Measurements from ENCODE around the gene ZP2. TPM values are rescaled to one million over a fixed set of nuclear protein-coding genes. Genes with fewer than 3 reads are reported as not detected.

The ZP2 gene
- polyA plus RNA-seq, 1 experiment, result not detected

- POLR2A ChIA-PET, result no interaction called here
Observed at GRCh38 chr16:21217121-21217520, 5.7 kb upstream of the ZP2 start.

GRCh38 chr16:21214086-21214485, 2.7 kb upstream of the ZP2 start:
- DNase-seq (ENCODE audit: low read depth), result no peak
- no peaks in the 10 kb centered on the region for H3K36me3 ChIP-seq (ENCODE audit: control insufficient read depth, insufficient read depth, low read length)
- no peak overlapping the region for H3K4me3 ChIP-seq (ENCODE audit: low read depth, low read length)
- CTCF ChIA-PET, result interaction anchor here (1.3 to 2.6 kb wide), 2 partner anchors 25 to 65 kb away, joined by 3 to 7 read pairs; no protein-coding TSS in a partner anchor
- H3K27me3 ChIP-seq (ENCODE audit: control insufficient read depth, insufficient read depth, low read length), result no peaks in the 10 kb centered on the region
- POLR2A ChIA-PET, result no interaction called here
- no peak for TF ChIP-seq CTCF (IDR thresholded peaks at IDR 0.05; ENCODE audit: insufficient read depth, low read depth, low read length)

More at GRCh38 chr16:21217121-21217520, 5.7 kb upstream of the ZP2 start:
- TF ChIP-seq CTCF (IDR thresholded peaks at IDR 0.05; ENCODE audit: insufficient read depth, low read depth, low read length), result no peak
- no peaks in the 10 kb centered on the region for H3K36me3 ChIP-seq (ENCODE audit: control insufficient read depth, insufficient read depth, low read length)
- H3K27me3 ChIP-seq (ENCODE audit: control insufficient read depth, insufficient read depth, low read length), result no peaks in the 10 kb centered on the region
- CTCF ChIA-PET, result no interaction called here
- no peak overlapping the region for H3K4me3 ChIP-seq (ENCODE audit: low read depth, low read length)
- no peak for DNase-seq (ENCODE audit: low read depth)

GRCh38 chr16:21208446-21209230, 2.7 kb downstream of the ZP2 start:
- no peak for DNase-seq (ENCODE audit: low read depth)
- TF ChIP-seq CTCF (IDR thresholded peaks at IDR 0.05; ENCODE audit: insufficient read depth, low read depth, low read length), result no peak
- Histone ChIP-seq H3K36me3 (ENCODE audit: control insufficient read depth, insufficient read depth, low read length) (no peaks in the 10 kb centered on the region), H3K27me3 (ENCODE audit: control insufficient read depth, insufficient read depth, low read length) (peaks cover 3% of the 10 kb centered on the region), H3K4me3 (ENCODE audit: low read depth, low read length) (no peak overlapping the region)
- CTCF ChIA-PET, result interaction anchor here (0.6 to 1.1 kb wide), 2 partner anchors 8 to 52 kb away, joined by 3 to 4 read pairs; no protein-coding TSS in a partner anchor
- POLR2A ChIA-PET, result no interaction called here

GRCh38 chr16:21206550-21206949, 4.8 kb downstream of the ZP2 start:
- CTCF ChIA-PET, result interaction anchor here (1.0 kb wide), 1 partner anchor 89 kb away, joined by 3 read pairs; no protein-coding TSS in a partner anchor

More at GRCh38 chr16:21206550-21206949, 4.8 kb downstream of the ZP2 start:
- Histone ChIP-seq H3K36me3 (ENCODE audit: control insufficient read depth, insufficient read depth, low read length) (no peaks in the 10 kb centered on the region), H3K27me3 (ENCODE audit: control insufficient read depth, insufficient read depth, low read length) (peaks cover 5% of the 10 kb centered on the region), H3K4me3 (ENCODE audit: low read depth, low read length) (no peak overlapping the region)
- no peak for DNase-seq (ENCODE audit: low read depth)
- POLR2A ChIA-PET, result no interaction called here
- no peak for TF ChIP-seq CTCF (IDR thresholded peaks at IDR 0.05; ENCODE audit: insufficient read depth, low read depth, low read length)
